A549 (cell line): ENCODE results near the gene PDZD4. TPM values are rescaled to one million over a fixed set of nuclear protein-coding genes. Genes with fewer than 3 reads are reported as not detected.

Experiments used
- ATAC-seq, 2 experiments: fragments of 200-7000 bp in 1 of 2; fragments of >200 bp in 1 of 2; cut with Nextera tagmentation in 1 of 2; cut with Tn5 transposase in 1 of 2; 3 replicates each; pipeline versions ENCODE4 v1.8.0 to v1.9.1; 2018 to 2020; ENCODE audit warnings: mild to moderate bottlenecking in 1 of 2, moderate library complexity in 1 of 2
- CTCF ChIA-PET: fragments of 300-600 bp; sonication (Branson Sonifier 250); formaldehyde crosslinking; extraction: SDS; loops from one replicate; lab custom pipeline; 2021; ENCODE audit warnings: antibody characterized with exemption, inconsistent platforms; lab: Yijun Ruan, JAX
- POLR2A ChIA-PET: fragments of 350-600 bp; formaldehyde crosslinking; extraction: SDS; loops from one replicate; lab custom pipeline; 2021; ENCODE audit warnings: antibody characterized with exemption, inconsistent platforms; lab: Yijun Ruan, JAX
- DNase-seq, 2 experiments: peaks; one replicate each; pipeline versions ENCODE4 v3.0.0 to v3.0.0-alpha.2; 2011 to 2016; ENCODE audit warnings: low read depth in 1 of 2, low spot score in 1 of 2
- FAIRE-seq: peaks from 2 replicates; lab custom pipeline; 2011; peaks lifted over from hg19 to GRCh38; lab: Jason Lieb, UNC
- H3K27ac ChIP-seq, 2 experiments: fragments of >200 bp; sonication (Bioruptor Twin); formaldehyde crosslinking; 3 replicates each; pipeline ENCODE4 v1.5.1; 2016 to 2017
- H3K4me1 ChIP-seq: fragments of >200 bp; sonication (Bioruptor Twin); formaldehyde crosslinking; 3 replicates; pipeline ENCODE4 v1.6.1; 2016
- H3K4me2 ChIP-seq: fragments of >200 bp; sonication (Bioruptor Twin); formaldehyde crosslinking; 3 replicates; pipeline ENCODE4 v1.6.1; 2016
- H3K4me3 ChIP-seq: fragments of >200 bp; sonication (Bioruptor Twin); formaldehyde crosslinking; 3 replicates; pipeline ENCODE4 v1.5.1; 2016
- H3K9me3 ChIP-seq: fragments of >200 bp; sonication (Bioruptor Twin); formaldehyde crosslinking; 3 replicates; pipeline ENCODE4 v1.6.1; 2016
- BCL3 ChIP-seq: fragments of >200 bp; sonication (Bioruptor Twin); formaldehyde crosslinking; IDR thresholded peaks from 3 replicates; pipeline ENCODE4 v1.6.1; 2016
- CBX8 ChIP-seq: fragments of 200-600 bp; sonication (generic); IDR thresholded peaks from 2 replicates; pipeline ENCODE4 v1.6.1; 2016
- CHD2 ChIP-seq: fragments of 150-350 bp; IDR thresholded peaks from 2 replicates; pipeline ENCODE4 v1.6.1; 2014; ENCODE audit warnings: low read length; ENCODE audit not compliant: partially characterized antibody
- CTCF ChIP-seq: fragments of >200 bp; sonication (Bioruptor Twin); formaldehyde crosslinking; IDR thresholded peaks from 3 replicates; pipeline ENCODE4 v1.5.1; 2016
- ESRRA ChIP-seq: fragments of 150-350 bp; IDR thresholded peaks from 2 replicates; pipeline ENCODE4 v1.6.1; 2014; ENCODE audit warnings: mild to moderate bottlenecking, low read length, borderline replicate concordance
- FOSB ChIP-seq: fragments of 250-450 bp; sonication (Bioruptor Pico); IDR thresholded peaks from 2 replicates; pipeline ENCODE4 v1.5.0; 2020; ENCODE audit warnings: mild to moderate bottlenecking, moderate library complexity
- HES2 ChIP-seq: fragments of >200 bp; sonication (Bioruptor Twin); formaldehyde crosslinking; IDR thresholded peaks from 2 replicates; pipeline ENCODE4 v1.6.1; 2016
- HEYL ChIP-seq: fragments of 250-450 bp; sonication (Bioruptor Pico); IDR thresholded peaks from 2 replicates; pipeline ENCODE4 v1.8.0; 2021; ENCODE audit warnings: mild to moderate bottlenecking, moderate library complexity
- HMGXB4 ChIP-seq: fragments of 250-450 bp; sonication (Bioruptor Pico); IDR thresholded peaks from 2 replicates; pipeline ENCODE4 v1.5.0; 2021; ENCODE audit warnings: mild to moderate bottlenecking, moderate library complexity, borderline replicate concordance
- HOXA7 ChIP-seq: fragments of 250-450 bp; sonication (Bioruptor Pico); IDR thresholded peaks from 2 replicates; pipeline ENCODE4 v1.5.0; 2020; ENCODE audit warnings: mild to moderate bottlenecking, moderate library complexity
- HOXB13 ChIP-seq: fragments of 250-450 bp; sonication (Bioruptor Pico); IDR thresholded peaks from 2 replicates; pipeline ENCODE4 v1.5.0; 2020; ENCODE audit warnings: low read depth, mild to moderate bottlenecking, moderate library complexity
- KDM1A ChIP-seq: fragments of 200-600 bp; sonication (generic); IDR thresholded peaks from 2 replicates; pipeline ENCODE4 v1.6.1; 2016; ENCODE audit warnings: low read depth, mild to moderate bottlenecking
- NR3C1 ChIP-seq: fragments of >200 bp; sonication (Bioruptor Twin); formaldehyde crosslinking; IDR thresholded peaks from 3 replicates; pipeline ENCODE4 v1.6.1; 2017
- PBX3 ChIP-seq: IDR thresholded peaks from 2 replicates; pipeline ENCODE4 v1.6.1; 2012
- POLR2AphosphoS2 ChIP-seq: conservative IDR thresholded peaks from 2 replicates; pipeline ENCODE4 v1.6.1; 2012; ENCODE audit warnings: low read length, improper control_type of control experiment, inconsistent platforms
- RAD21 ChIP-seq, 2 experiments: fragments of >200 bp in 1 of 2; sonication (Bioruptor Twin) in 1 of 2; formaldehyde crosslinking in 1 of 2; IDR thresholded peaks in 1 of 2; conservative IDR thresholded peaks in 1 of 2; 2 replicates in 1 of 2; 3 replicates in 1 of 2; pipeline ENCODE4 v1.6.1; 2012 to 2018; ENCODE audit warnings: inconsistent platforms in 1 of 2
- RARB ChIP-seq: fragments of 250-450 bp; sonication (Bioruptor Pico); IDR thresholded peaks from 2 replicates; pipeline ENCODE4 v1.8.0; 2021; ENCODE audit warnings: mild to moderate bottlenecking, moderate library complexity
- REST ChIP-seq: fragments of 200-600 bp; sonication (generic); IDR thresholded peaks from 2 replicates; pipeline ENCODE4 v1.6.1; 2016; ENCODE audit warnings: antibody characterized with exemption, mild to moderate bottlenecking, moderate library complexity
- RFX5 ChIP-seq: fragments of 450-650 bp; IDR thresholded peaks from 2 replicates; pipeline ENCODE4 v1.7.1; 2014; ENCODE audit warnings: antibody characterized with exemption, mild to moderate bottlenecking, moderate library complexity
- TP53 ChIP-seq: fragments of 250-450 bp; sonication (Bioruptor Pico); IDR thresholded peaks from 2 replicates; pipeline ENCODE4 v1.5.0; 2021; ENCODE audit warnings: mild to moderate bottlenecking, moderate library complexity
- USF2 ChIP-seq: fragments of 450-650 bp; IDR thresholded peaks from 2 replicates; pipeline ENCODE4 v1.6.1; 2014; ENCODE audit warnings: antibody characterized with exemption
- WGBS: methylation state at CpG from one replicate; pipeline ENCODE4 v1.1.6; 2017; ENCODE audit errors: missing lambda C conversion rate; 5-methylcytosine and 5-hydroxymethylcytosine counted together
- polyA plus RNA-seq, 4 experiments: library from polyadenylated mRNA; depleted of rRNA in 3 of 4; stranded (reverse); fragments of >200 nt; fragmentation: RNase III in 1 of 4; extraction: RNeasy Plus Mini Kit Qiagen cat#74134 plus additional on column Dnase treatment in 1 of 4; gene quantifications; 2 replicates in 3 of 4; 3 replicates in 1 of 4; pipeline ENCODE4 v1.2.3, GENCODE V29; 2011 to 2017

Gene PDZD4
- polyA plus RNA-seq, 2 of the 4 experiments (the other 2 are of a cell fraction) = 1.2 to 3.0 TPM

- no peaks in the 10 kb centered on the region for H3K9me3 ChIP-seq
- H3K27ac ChIP-seq = no peak overlapping the region
- CTCF ChIA-PET = interaction anchor here (1.1 to 2.3 kb wide), 3 partner anchors 9 to 174 kb away, joined by 3 to 8 read pairs (median 5); partner anchors contain the start of gene PLXNB3
- no peak overlapping the region for H3K4me2 ChIP-seq
- no peak overlapping the region for H3K4me3 ChIP-seq
- ATAC-seq = no peak
- TF ChIP-seq POLR2AphosphoS2 (no peak), BCL3 (no peak), HES2 (no peak), TP53 (CRISPR knock-in tag) (no peak), RAD21 (conservative IDR thresholded peaks at IDR 0.05 in 1 of 2, IDR thresholded peaks at IDR 0.05 in 1 of 2) (no peak), HEYL (CRISPR knock-in tag) (no peak)
- 93% methylated on average over 3 of the region's 23 CpGs for WGBS
- no peak for DNase-seq
- FAIRE-seq = no peak
- H3K4me1 ChIP-seq = no peaks in the 10 kb centered on the region
- POLR2A ChIA-PET = no interaction called here
These were observed 57.1 kb downstream of the PDZD4 start for GRCh38 chrX:153773218-153773611.

GRCh38 chrX:153772316-153773217 lies 57.8 kb downstream of the PDZD4 start:
- TF ChIP-seq USF2 = no peak
- no peak for TF ChIP-seq HMGXB4 (CRISPR knock-in tag)
- TF ChIP-seq CHD2 = no peak
- no peak for TF ChIP-seq HOXB13 (CRISPR knock-in tag)
- TF ChIP-seq RFX5 = no peak
- no peak for TF ChIP-seq NR3C1
- no peak for TF ChIP-seq KDM1A
- TF ChIP-seq BCL3 = no peak
- TF ChIP-seq CTCF = no peak
- TF ChIP-seq FOSB (CRISPR knock-in tag) = no peak
- TF ChIP-seq CBX8 = no peak
- no peak for TF ChIP-seq RARB (CRISPR knock-in tag)
- TF ChIP-seq ESRRA = no peak
- TF ChIP-seq PBX3 = no peak
- TF ChIP-seq REST = no peak
- no peak for TF ChIP-seq HOXA7 (CRISPR knock-in tag)
- no peak overlapping the region for H3K27ac ChIP-seq
- ATAC-seq (no peak), FAIRE-seq (no peak), DNase-seq (no peak)
- WGBS = 58% methylated on average over 15 of the region's 21 CpGs
- ChIA-PET POLR2A (no interaction called here), CTCF (interaction anchor here (1.1 to 2.3 kb wide), 3 partner anchors 8 to 174 kb away, joined by 3 to 8 read pairs (median 5); partner anchors contain the start of gene PLXNB3)
- H3K4me3 ChIP-seq = no peak overlapping the region
- H3K9me3 ChIP-seq = no peaks in the 10 kb centered on the region
- no peak overlapping the region for H3K4me2 ChIP-seq
- H3K4me1 ChIP-seq = no peaks in the 10 kb centered on the region
